ENCODE data around the gene NR6A1. TPM values are rescaled to one million over a fixed set of nuclear protein-coding genes. Genes with fewer than 3 reads are reported as not detected.

Gene NR6A1
- total RNA-seq, 1 donor from 2014 or later, result 0.92 TPM

DNA sequence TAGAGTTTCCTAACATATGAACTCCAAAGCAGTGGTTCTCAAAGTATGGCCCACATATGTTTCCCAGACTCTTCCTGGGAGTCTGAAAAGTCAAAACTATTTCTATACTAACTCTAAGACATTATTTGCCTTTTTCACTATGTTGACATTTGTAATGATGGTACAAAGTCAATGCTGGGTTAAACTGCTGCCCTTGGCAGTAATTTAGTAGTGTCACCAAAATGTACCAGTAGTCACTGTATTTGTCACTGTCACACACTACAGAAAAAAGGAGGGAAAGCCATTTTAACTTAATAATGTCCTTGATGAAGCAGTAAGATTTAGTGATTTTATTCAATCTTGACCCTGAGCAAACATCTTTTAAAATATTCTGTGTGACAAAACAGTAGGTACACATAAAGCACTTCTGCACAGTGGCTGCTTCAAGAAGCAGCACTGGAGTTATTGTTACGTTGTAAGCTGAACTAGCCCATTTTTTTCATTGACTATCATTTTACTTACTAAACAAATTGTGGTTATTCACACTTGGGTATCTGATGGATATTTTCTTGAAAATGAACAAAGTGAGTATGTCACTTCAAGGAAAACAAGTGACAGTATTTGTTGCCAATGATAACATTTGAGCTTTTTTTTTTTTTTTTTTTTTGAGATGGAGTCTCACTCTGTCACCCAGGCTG is 90.3 kb downstream of the NR6A1 start:
- Histone ChIP-seq H3K27me3 (ENCODE audit: control insufficient read depth, insufficient read depth, low read length) (no peaks in the 10 kb centered on the region), H3K4me3 (ENCODE audit: low read depth, low read length) (no peak overlapping the region), H3K36me3 (ENCODE audit: control insufficient read depth, insufficient read depth, low read length) (no peaks in the 10 kb centered on the region)
- no peak for DNase-seq (ENCODE audit: low read depth)
- TF ChIP-seq CTCF (IDR thresholded peaks at IDR 0.05; ENCODE audit: insufficient read depth, low read length, poor library complexity, severe bottlenecking), result no peak

DNA sequence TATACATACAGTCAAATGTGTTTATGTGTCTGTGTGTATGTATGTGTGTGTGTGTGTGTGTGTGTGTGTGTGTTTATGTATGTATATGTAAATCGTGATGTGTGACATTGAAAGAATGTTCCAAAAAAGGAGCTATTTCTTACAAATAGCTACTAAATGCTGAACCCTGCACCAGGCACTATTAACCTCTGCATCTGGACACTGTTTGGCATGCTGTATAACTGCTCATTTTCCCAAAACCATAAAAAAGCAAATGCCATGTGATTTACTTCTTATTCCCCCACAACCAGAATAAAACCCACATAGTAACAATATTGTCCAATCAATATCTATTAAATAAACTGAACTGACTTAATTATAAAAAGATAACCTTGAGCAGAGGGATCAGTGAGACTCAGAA is 91.1 kb downstream of the NR6A1 start:
- DNase-seq (ENCODE audit: low read depth), result no peak
- no peak overlapping the region for H3K4me3 ChIP-seq (ENCODE audit: low read depth, low read length)
- no peak for TF ChIP-seq CTCF (IDR thresholded peaks at IDR 0.05; ENCODE audit: insufficient read depth, low read length, poor library complexity, severe bottlenecking)
- H3K36me3 ChIP-seq (ENCODE audit: control insufficient read depth, insufficient read depth, low read length), result no peaks in the 10 kb centered on the region
- no peaks in the 10 kb centered on the region for H3K27me3 ChIP-seq (ENCODE audit: control insufficient read depth, insufficient read depth, low read length)

- TF ChIP-seq CTCF (IDR thresholded peaks at IDR 0.05; ENCODE audit: insufficient read depth, low read length, poor library complexity, severe bottlenecking), result no peak
- no peaks in the 10 kb centered on the region for H3K36me3 ChIP-seq (ENCODE audit: control insufficient read depth, insufficient read depth, low read length)
- H3K4me3 ChIP-seq (ENCODE audit: low read depth, low read length), result no peak overlapping the region
- H3K27me3 ChIP-seq (ENCODE audit: control insufficient read depth, insufficient read depth, low read length), result no peaks in the 10 kb centered on the region
- DNase-seq (ENCODE audit: low read depth), result no peak
Observed at GRCh38 chr9:124676159-124676551, 95.0 kb downstream of the NR6A1 start.

GRCh38 chr9:124675261-124676158 is 95.6 kb downstream of the NR6A1 start:
- no peaks in the 10 kb centered on the region for H3K36me3 ChIP-seq (ENCODE audit: control insufficient read depth, insufficient read depth, low read length)
- DNase-seq (ENCODE audit: low read depth), result no peak
- H3K27me3 ChIP-seq (ENCODE audit: control insufficient read depth, insufficient read depth, low read length), result no peaks in the 10 kb centered on the region
- no peak for TF ChIP-seq CTCF (IDR thresholded peaks at IDR 0.05; ENCODE audit: insufficient read depth, low read length, poor library complexity, severe bottlenecking)
- no peak overlapping the region for H3K4me3 ChIP-seq (ENCODE audit: low read depth, low read length)

GRCh38 chr9:124674651-124675050 is 96.5 kb downstream of the NR6A1 start:
- no peaks in the 10 kb centered on the region for H3K27me3 ChIP-seq (ENCODE audit: control insufficient read depth, insufficient read depth, low read length)
- no peak overlapping the region for H3K4me3 ChIP-seq (ENCODE audit: low read depth, low read length)
- H3K36me3 ChIP-seq (ENCODE audit: control insufficient read depth, insufficient read depth, low read length), result no peaks in the 10 kb centered on the region
- no peak for TF ChIP-seq CTCF (IDR thresholded peaks at IDR 0.05; ENCODE audit: insufficient read depth, low read length, poor library complexity, severe bottlenecking)
- no peak for DNase-seq (ENCODE audit: low read depth)
